K562 (cell line): ENCODE measurements around the gene SLC28A1. TPM values are rescaled to one million over a fixed set of nuclear protein-coding genes. Genes with fewer than 3 reads are reported as not detected.

Experiments used
- ATAC-seq: fragments of 200-7000 bp; cut with Tn5 transposase; 3 replicates; pipeline ENCODE4 v1.9.1; 2020; ENCODE audit warnings: moderate library complexity
- BruUV-seq: library from RNA; stranded (reverse); fragments of 400-500 nt; replicated peaks from 2 replicates; lab custom pipeline; 2021; lab: Mats Ljungman, UMichigan
- CTCF ChIA-PET: fragments of 300-600 bp; formaldehyde crosslinking; extraction: SDS; loops from one replicate; lab custom pipeline; 2021; ENCODE audit warnings: low intra/inter-chr PET ratio; lab: Yijun Ruan, JAX
- POLR2A ChIA-PET: fragments of 300-600, 350-650 bp; sonication (Branson Sonifier 250); formaldehyde crosslinking; extraction: SDS; loops from one replicate; lab custom pipeline; 2021; ENCODE audit warnings: antibody characterized with exemption, inconsistent platforms; lab: Yijun Ruan, JAX
- DNase-seq, 4 experiments: peaks; one replicate each; pipeline versions ENCODE4 v3.0.0 to v3.0.0-alpha.2; 2011 to 2018; ENCODE audit warnings: low spot score in 3 of 4, mixed read lengths in 3 of 4; ENCODE audit errors: extremely low read depth in 1 of 4
- FAIRE-seq: peaks from 2 replicates; lab custom pipeline; 2011; peaks lifted over from hg19 to GRCh38; lab: Jason Lieb, UNC
- H2AFZ ChIP-seq: 2 replicates; pipeline ENCODE4 v1.6.0; 2011; ENCODE audit warnings: low read depth, low read length, control low read depth, inconsistent platforms
- H3K27ac ChIP-seq: fragments of 200-600 bp; 3 replicates; pipeline ENCODE4 v1.8.0; 2011; ENCODE audit warnings: low read depth, mild to moderate bottlenecking, control low read depth, inconsistent platforms, low read length, moderate library complexity, mixed read lengths; ENCODE audit errors: extremely low read depth
- H3K27me3 ChIP-seq, 2 experiments: fragments of 300-600 bp in 1 of 2; 2 replicates in 1 of 2; 3 replicates in 1 of 2; pipeline versions ENCODE4 v1.6.0 to v1.8.0; 2011; ENCODE audit warnings: inconsistent platforms in 2 of 2, low read length in 2 of 2, mild to moderate bottlenecking in 1 of 2, mixed read lengths in 1 of 2, moderate library complexity in 1 of 2; ENCODE audit not compliant: control insufficient read depth in 2 of 2, insufficient read depth in 2 of 2
- H3K36me3 ChIP-seq: fragments of 300-600 bp; 3 replicates; pipeline ENCODE4 v1.8.0; 2011; ENCODE audit warnings: mild to moderate bottlenecking, low read length, inconsistent platforms; ENCODE audit not compliant: control insufficient read depth, insufficient read depth
- H3K4me1 ChIP-seq, 2 experiments: fragments of 200-600 bp in 1 of 2; replicated peaks in 1 of 2; 2 replicates in 1 of 2; 3 replicates in 1 of 2; pipeline versions ENCODE4 v1.5.1 to v1.8.0; 2011; ENCODE audit warnings: inconsistent platforms in 2 of 2, low read length in 2 of 2, mild to moderate bottlenecking in 1 of 2, mixed read lengths in 1 of 2, moderate library complexity in 1 of 2; ENCODE audit not compliant: control insufficient read depth in 2 of 2, insufficient read depth in 2 of 2
- H3K4me2 ChIP-seq: 2 replicates; pipeline ENCODE4 v1.6.1; 2011; ENCODE audit warnings: low read length, control low read depth, inconsistent platforms, mixed read lengths; ENCODE audit not compliant: insufficient read depth
- H3K4me3 ChIP-seq: fragments of 200-600 bp; sonication (generic), shearing (Covaris generic); 2 replicates; pipeline ENCODE4 v1.5.1; 2016; ENCODE audit warnings: control low read depth, inconsistent platforms
- H3K79me2 ChIP-seq: fragments of 200-600 bp; 3 replicates; pipeline ENCODE4 v1.8.0; 2011; ENCODE audit warnings: low read length, inconsistent platforms; ENCODE audit not compliant: control insufficient read depth, insufficient read depth
- H3K9ac ChIP-seq, 2 experiments: 2 replicates each; pipeline versions ENCODE4 v1.6.0 to v1.6.1; 2011; ENCODE audit warnings: low read depth in 2 of 2, low read length in 2 of 2, control low read depth in 1 of 2, inconsistent platforms in 1 of 2, mild to moderate bottlenecking in 1 of 2, mixed read lengths in 1 of 2; ENCODE audit not compliant: insufficient read depth in 1 of 2
- H3K9me1 ChIP-seq: one replicate; pipeline ENCODE4 v1.6.0; 2011; ENCODE audit warnings: inconsistent platforms, mild to moderate bottlenecking, low read length, moderate library complexity; ENCODE audit not compliant: control insufficient read depth, insufficient read depth
- H3K9me3 ChIP-seq: replicated peaks from 2 replicates; pipeline ENCODE4 v1.5.1; 2011; ENCODE audit warnings: low read depth, low read length, inconsistent platforms; ENCODE audit not compliant: control insufficient read depth, insufficient read depth
- H4K20me1 ChIP-seq: replicated peaks from 2 replicates; pipeline ENCODE4 v1.6.1; 2011; ENCODE audit warnings: low read length, inconsistent platforms, mixed read lengths; ENCODE audit not compliant: control insufficient read depth, insufficient read depth
- BRCA1 ChIP-seq, 2 experiments: fragments of 450-650 bp in 1 of 2; sonication (generic) in 1 of 2; formaldehyde crosslinking in 1 of 2; IDR thresholded peaks; 2 replicates each; pipeline versions ENCODE4 v1.5.0 to v1.6.1; 2017 to 2020; ENCODE audit warnings: mild to moderate bottlenecking in 1 of 2, missing genetic modification reagents in 1 of 2
- CREBBP ChIP-seq: IDR thresholded peaks from one replicate; pipeline ENCODE4 v1.6.1; 2012; ENCODE audit warnings: low read depth, mild to moderate bottlenecking, control low read depth, inconsistent platforms, low read length
- PRDM10 ChIP-seq: fragments of 450-650 bp; IDR thresholded peaks from 2 replicates; pipeline ENCODE4 v1.6.1; 2018; ENCODE audit not compliant: partially characterized antibody
- SRSF7 ChIP-seq: fragments of 200-400 bp; formaldehyde crosslinking; optimal IDR thresholded peaks from 2 replicates; pipeline ENCODE3; 2017; ENCODE audit warnings: mild to moderate bottlenecking, low read depth, low read length
- TCF3 ChIP-seq: sonication (generic); formaldehyde crosslinking; IDR thresholded peaks from 2 replicates; pipeline ENCODE4 v1.4.0; 2020; ENCODE audit warnings: mild to moderate bottlenecking, missing genetic modification reagents
- ZBTB40 ChIP-seq, 2 experiments: fragments of 450-650 bp in 1 of 2; sonication (generic) in 1 of 2; formaldehyde crosslinking in 1 of 2; IDR thresholded peaks; 2 replicates each; pipeline versions ENCODE4 v1.7.1 to v1.9.0; 2016 to 2022; ENCODE audit warnings: inconsistent platforms in 1 of 2, mild to moderate bottlenecking in 1 of 2, missing genetic modification reagents in 1 of 2
- WGBS: fragments of 100-300 bp; shearing (Covaris generic); methylation state at CpG from one replicate; pipeline ENCODE4 v1.1.6; 2016; ENCODE audit warnings: low coverage, mixed read lengths; ENCODE audit not compliant: insufficient coverage; ENCODE audit errors: missing lambda C conversion rate; 5-methylcytosine and 5-hydroxymethylcytosine counted together
- in situ Hi-C: fragments of 300-500 bp; cut with MboI; formaldehyde crosslinking; loops from 4 replicates; pipeline ENCODE4 v1.15.0; 2018; ENCODE audit warnings: inconsistent platforms, mixed read lengths
- intact Hi-C: fragments of 100-400 bp; cut with micrococcal nuclease; formaldehyde crosslinking; loops from 2 replicates; pipeline ENCODE4 v1.14.2; 2022
- polyA plus RNA-seq, 8 experiments: library from polyadenylated mRNA; depleted of rRNA in 4 of 8; stranded (reverse) in 5 of 8; unstranded in 3 of 8; fragments of >200 nt; fragmentation: Nextera tagmentation in 2 of 8; fragmentation: Illumina TruSeq in 1 of 8; extraction: Ambion mirVana in 2 of 8; extraction: Trizol in 1 of 8; gene quantifications; 2 replicates each; pipeline versions ENCODE4 v1.2.1 to v1.2.3, GENCODE V29; 2011 to 2014; ENCODE audit warnings: inconsistent platforms in 1 of 8, missing spikeins in 1 of 8
- total RNA-seq, 7 experiments: library from RNA; depleted of rRNA in 6 of 7; stranded (reverse); fragments of >200 nt in 6 of 7; fragmentation: Illumina TruSeq in 2 of 7; extraction: Trizol in 2 of 7; gene quantifications; 2 replicates each; pipeline versions ENCODE4 v1.2.1 to v1.2.3, GENCODE V29; 2011 to 2021; ENCODE audit warnings: low replicate concordance in 1 of 7

The SLC28A1 gene
- total and polyA plus RNA-seq, 9 of the 15 experiments (the other 6 are each of a cell fraction or from before 2014, with no cell fraction given): 0.04 TPM; not detected in 8

GRCh38 chr15:84905016-84905916, 20.8 kb downstream of the SLC28A1 start:
- Histone ChIP-seq H3K27me3 (no peaks in the 10 kb centered on the region), H3K79me2 (no peaks in the 10 kb centered on the region), H3K36me3 (no peaks in the 10 kb centered on the region), H2AFZ (peak overlapping the region; percentile 81; the same call in 1 of the 2 replicates), H4K20me1 (no peaks in the 10 kb centered on the region), H3K4me1 (peaks cover 7 to 11% of the 10 kb centered on the region in 2 experiments; a peak in 4 of 5 replicates), H3K4me2 (no peak overlapping the region), H3K9me3 (peaks cover 6% of the 10 kb centered on the region), H3K4me3 (no peak overlapping the region), H3K9ac (peak overlapping the region in 1 of 2 experiments; percentile 65; a peak in 1 of 4 replicates), H3K27ac (no peak overlapping the region), H3K9me1 (peaks cover 2% of the 10 kb centered on the region)
- intact Hi-C loops (no loop called here), in situ Hi-C loops (no loop called here)
- no peak for DNase-seq
- POLR2A ChIA-PET: interaction anchor here (0.6 kb wide), 1 partner anchor 9 kb away, joined by 3 read pairs; no protein-coding TSS in a partner anchor
- WGBS: 61% methylated on average over 15 of the region's 15 CpGs
- ATAC-seq: no peak
- CTCF ChIA-PET: no interaction called here
- BruUV-seq: no TSS peak
- no peak for FAIRE-seq
- TF ChIP-seq CREBBP (no peak), ZBTB40 (IDR thresholded peaks at IDR 0.05) (no peak), ZBTB40 (CRISPR knock-in tag; IDR thresholded peaks at IDR 0.05) (no peak), PRDM10 (no peak), BRCA1 (IDR thresholded peaks at IDR 0.05) (no peak), BRCA1 (CRISPR knock-in tag; IDR thresholded peaks at IDR 0.05) (no peak), TCF3 (no peak), SRSF7 (no peak)
